ENCODE data around the gene FGF22. TPM values are rescaled to one million over a fixed set of nuclear protein-coding genes. Genes with fewer than 3 reads are reported as not detected.

The FGF22 gene
- total RNA-seq: not detected in 2 replicates

GRCh38 chr19:639253-640160, at the start of gene FGF22:
FGF22 (plus strand) TSS chr19:639879; CDS start chr19:639926, 47 bp downstream.

GRCh38 chr19:633068-633785, 6.5 kb upstream of the FGF22 start, which contains the start of gene POLRMT:
POLRMT (minus strand) TSS chr19:633537; CDS start chr19:633512, 25 bp downstream.

GRCh38 chr19:662962-663681, 23.4 kb downstream of the FGF22 start, which contains the start of gene RNF126:
RNF126 (minus strand) TSS chr19:663214; CDS start chr19:663121, 93 bp downstream.

GRCh38 chr19:676339-677105, 36.8 kb downstream of the FGF22 start, which contains the start of gene FSTL3:
FSTL3 (plus strand) TSS chr19:676392; CDS start chr19:676424, 32 bp downstream.

Other genes starting within 250 kb of the FGF22 start
- gene C2CD4C, start 230.7 kb upstream of the FGF22 start, total RNA-seq: not detected in 2 replicates
- 0.29 and 3.5 TPM in 2 replicates for gene SHC2, start 178.8 kb upstream of the FGF22 start, total RNA-seq
- 0.22 TPM in 1 of 2 replicates, not detected in the other for gene MADCAM1, start 143.4 kb upstream of the FGF22 start, total RNA-seq
- gene TPGS1, start 132.4 kb upstream of the FGF22 start, total RNA-seq: 42.2 and 48.8 TPM in 2 replicates
- 108 and 148 TPM in 2 replicates for gene CDC34, start 108.1 kb upstream of the FGF22 start, total RNA-seq
- gene GZMM, start 95.8 kb upstream of the FGF22 start, total RNA-seq: 0.66 TPM in 1 of 2 replicates, not detected in the other
- 282 and 610 TPM in 2 replicates for gene BSG, start 67.3 kb upstream of the FGF22 start, total RNA-seq
- gene HCN2, start 50.0 kb upstream of the FGF22 start, total RNA-seq: 1.0 and 1.8 TPM in 2 replicates
- 20.6 and 35.2 TPM in 2 replicates for gene POLRMT, start 6.3 kb upstream of the FGF22 start, total RNA-seq
- gene RNF126, start 23.3 kb downstream of the FGF22 start, total RNA-seq: 52.7 and 82.6 TPM in 2 replicates
- 98.0 and 117 TPM in 2 replicates for gene FSTL3, start 36.5 kb downstream of the FGF22 start, total RNA-seq
- not detected in 2 replicates for gene PRSS57, start 55.6 kb downstream of the FGF22 start, total RNA-seq
- gene PALM, start 69.1 kb downstream of the FGF22 start, total RNA-seq: 0.72 and 8.5 TPM in 2 replicates
- gene MISP, start 111.2 kb downstream of the FGF22 start, total RNA-seq: 0.14 and 0.22 TPM in 2 replicates
- 117 and 262 TPM in 2 replicates for gene PTBP1, start 157.6 kb downstream of the FGF22 start, total RNA-seq
- 0.22 TPM in 1 of 2 replicates, not detected in the other for gene PLPPR3, start 182.1 kb downstream of the FGF22 start, total RNA-seq
- gene AZU1, start 188.0 kb downstream of the FGF22 start, total RNA-seq: not detected in 2 replicates
- gene PRTN3, start 201.1 kb downstream of the FGF22 start, total RNA-seq: not detected in 2 replicates
- gene ELANE, start 212.4 kb downstream of the FGF22 start, total RNA-seq: not detected in 2 replicates
- gene CFD, start 219.8 kb downstream of the FGF22 start, total RNA-seq: 2.4 and 62.4 TPM in 2 replicates

Data from placental pericyte (primary cell).